Inflammatory macrophage treated with lipopolysaccharide for 1 hour (primary cell): ENCODE results near the gene TPR.

Source experiments
- DNase-seq, 2 donors: peaks; one replicate each; pipeline ENCODE4 v3.0.0-alpha.2; 2020 to 2022

The TPR gene

DNA sequence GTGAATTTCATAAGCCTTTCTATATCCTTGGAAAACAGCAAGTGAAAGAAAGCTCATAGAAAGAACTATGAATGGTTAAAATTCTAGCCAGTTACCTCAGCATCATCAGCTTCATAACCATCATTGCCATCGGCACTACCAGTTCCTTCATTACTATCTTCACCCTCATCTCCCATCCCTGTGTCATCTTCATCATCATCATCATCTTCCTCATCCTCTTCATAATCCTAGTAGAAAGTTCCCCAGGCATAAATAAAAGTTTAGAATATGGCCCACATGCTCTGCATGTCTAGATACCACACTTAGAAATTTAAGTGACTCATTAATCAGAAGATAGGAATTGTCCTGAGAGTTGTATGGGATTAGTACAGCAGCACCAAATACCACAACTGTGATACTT, 49.0 kb downstream of the TPR start:
- DNase-seq = no peak

DNA sequence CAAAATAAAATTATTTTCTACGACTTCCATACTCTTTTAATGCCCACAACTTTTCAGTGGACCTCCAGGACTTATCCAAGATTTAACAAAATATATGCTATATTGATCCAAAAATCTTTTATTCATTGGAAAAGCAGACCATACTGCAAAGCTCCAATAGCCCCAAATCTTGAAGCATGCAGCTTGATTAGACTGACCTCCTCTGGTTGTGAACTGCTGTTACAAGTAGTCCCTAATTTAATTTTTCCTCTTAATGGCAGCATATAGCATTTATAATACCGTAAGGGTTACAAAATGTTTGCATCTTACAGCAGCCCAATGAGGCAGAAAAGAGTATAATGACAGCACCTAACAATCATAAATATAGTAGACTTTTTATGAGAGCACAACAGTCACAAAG, 49.8 kb downstream of the TPR start:
- no peak for DNase-seq

DNA sequence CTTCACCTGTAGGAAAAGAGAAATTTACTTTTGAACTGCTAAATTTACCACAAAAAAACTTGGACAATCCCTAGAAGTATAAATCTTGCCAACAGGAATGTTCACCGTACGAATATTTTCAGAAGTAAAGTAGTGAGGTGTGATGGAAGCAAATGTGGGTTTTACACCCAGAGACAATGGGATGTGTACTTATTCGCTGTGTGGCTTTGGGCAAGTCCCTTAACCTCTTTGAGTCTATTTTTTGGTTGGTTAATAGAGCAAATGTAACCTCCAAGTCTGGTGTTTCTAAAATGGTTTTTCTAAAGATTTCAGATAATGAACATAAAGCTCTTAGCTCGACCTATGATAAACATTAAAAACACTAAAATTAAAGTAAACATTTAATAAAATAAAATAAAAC, 51.2 kb downstream of the TPR start:
- no peak for DNase-seq

DNA sequence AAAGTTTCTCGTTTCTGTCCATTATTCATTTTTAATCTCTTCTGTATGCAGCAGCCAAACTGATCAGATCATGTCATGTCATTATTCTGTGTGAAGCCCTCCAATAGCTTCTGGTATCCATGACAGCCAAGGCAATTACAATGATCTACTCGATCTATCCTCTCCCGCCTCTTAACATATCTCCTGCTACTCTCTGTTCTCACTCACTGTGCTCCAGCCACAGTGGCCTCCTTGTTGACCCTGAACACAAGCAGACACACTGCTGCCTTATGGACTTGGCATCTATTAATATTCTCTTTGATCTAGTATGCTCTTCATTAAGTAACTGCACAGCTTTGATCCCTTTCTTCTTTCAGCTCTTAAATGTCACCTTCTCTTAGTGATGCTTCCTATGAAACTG, 59.5 kb downstream of the TPR start:
- DNase-seq = no peak

DNA sequence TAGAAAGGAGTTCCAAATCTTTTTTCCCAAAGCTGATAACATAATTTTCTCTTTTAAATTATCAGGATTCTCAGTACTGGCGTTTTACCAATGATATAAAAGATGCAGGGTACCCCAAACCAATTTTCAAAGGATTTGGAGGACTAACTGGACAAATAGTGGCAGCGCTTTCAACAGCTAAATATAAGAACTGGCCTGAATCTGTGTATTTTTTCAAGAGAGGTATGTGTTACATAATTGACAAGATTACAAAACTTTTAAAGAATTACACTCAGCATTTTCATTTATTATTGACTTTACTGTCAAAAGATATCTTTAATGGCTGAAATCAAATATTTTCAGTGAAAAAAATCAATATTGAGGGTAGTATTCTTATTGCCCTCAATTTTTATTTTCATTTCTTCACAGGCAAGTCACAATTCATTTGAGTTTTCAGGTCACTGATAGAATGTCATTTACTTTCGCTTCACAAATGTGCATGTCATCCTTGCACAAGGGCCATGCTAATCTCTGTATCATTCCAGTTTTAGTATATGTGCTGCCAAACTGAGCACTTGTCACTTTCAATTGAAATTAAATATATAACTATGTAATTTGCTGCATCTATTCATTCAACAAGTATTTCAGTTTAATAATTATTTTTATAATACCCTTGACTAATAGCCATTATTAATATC, 63.5 kb downstream of the TPR start:
- DNase-seq = no peak

DNA sequence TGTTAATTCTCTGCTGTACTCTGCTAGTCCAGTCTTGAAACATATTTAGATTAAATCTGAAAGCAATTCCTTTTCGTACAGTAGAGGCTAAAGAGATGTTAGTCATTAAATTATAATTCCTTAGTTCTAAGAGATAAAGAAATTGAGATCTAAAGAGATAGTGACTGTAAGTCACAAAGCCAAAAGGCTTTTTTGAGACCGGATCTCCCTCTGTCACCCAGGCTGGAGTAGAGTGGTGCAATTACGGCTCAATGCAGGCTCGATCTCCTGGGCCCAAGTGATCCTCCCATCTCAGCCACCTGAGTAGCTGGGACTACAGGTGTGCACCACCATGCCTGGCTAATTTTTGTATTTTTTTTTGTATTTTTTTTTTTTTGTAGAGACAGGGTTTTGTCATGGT, 64.7 kb downstream of the TPR start:
- no peak for DNase-seq

DNA sequence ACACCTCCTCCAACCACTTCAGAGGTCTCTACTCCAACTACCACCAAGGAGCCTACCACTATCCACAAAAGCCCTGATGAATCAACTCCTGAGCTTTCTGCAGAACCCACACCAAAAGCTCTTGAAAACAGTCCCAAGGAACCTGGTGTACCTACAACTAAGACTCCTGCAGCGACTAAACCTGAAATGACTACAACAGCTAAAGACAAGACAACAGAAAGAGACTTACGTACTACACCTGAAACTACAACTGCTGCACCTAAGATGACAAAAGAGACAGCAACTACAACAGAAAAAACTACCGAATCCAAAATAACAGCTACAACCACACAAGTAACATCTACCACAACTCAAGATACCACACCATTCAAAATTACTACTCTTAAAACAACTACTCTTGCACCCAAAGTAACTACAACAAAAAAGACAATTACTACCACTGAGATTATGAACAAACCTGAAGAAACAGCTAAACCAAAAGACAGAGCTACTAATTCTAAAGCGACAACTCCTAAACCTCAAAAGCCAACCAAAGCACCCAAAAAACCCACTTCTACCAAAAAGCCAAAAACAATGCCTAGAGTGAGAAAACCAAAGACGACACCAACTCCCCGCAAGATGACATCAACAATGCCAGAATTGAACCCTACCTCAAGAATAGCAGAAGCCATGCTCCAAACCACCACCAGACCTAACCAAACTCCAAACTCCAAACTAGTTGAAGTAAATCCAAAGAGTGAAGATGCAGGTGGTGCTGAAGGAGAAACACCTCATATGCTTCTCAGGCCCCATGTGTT, 66.6 kb downstream of the TPR start:
- DNase-seq = no peak

DNA sequence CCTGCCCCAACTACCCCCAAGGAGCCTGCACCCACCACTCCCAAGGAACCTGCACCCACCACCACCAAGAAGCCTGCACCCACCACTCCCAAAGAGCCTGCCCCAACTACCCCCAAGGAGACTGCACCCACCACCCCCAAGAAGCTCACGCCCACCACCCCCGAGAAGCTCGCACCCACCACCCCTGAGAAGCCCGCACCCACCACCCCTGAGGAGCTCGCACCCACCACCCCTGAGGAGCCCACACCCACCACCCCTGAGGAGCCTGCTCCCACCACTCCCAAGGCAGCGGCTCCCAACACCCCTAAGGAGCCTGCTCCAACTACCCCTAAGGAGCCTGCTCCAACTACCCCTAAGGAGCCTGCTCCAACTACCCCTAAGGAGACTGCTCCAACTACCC, 67.6 kb downstream of the TPR start:
- DNase-seq = no peak

DNA sequence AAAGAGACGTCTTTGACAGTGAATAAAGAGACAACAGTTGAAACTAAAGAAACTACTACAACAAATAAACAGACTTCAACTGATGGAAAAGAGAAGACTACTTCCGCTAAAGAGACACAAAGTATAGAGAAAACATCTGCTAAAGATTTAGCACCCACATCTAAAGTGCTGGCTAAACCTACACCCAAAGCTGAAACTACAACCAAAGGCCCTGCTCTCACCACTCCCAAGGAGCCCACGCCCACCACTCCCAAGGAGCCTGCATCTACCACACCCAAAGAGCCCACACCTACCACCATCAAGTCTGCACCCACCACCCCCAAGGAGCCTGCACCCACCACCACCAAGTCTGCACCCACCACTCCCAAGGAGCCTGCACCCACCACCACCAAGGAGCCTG, 68.5 kb downstream of the TPR start:
- DNase-seq = no peak

DNA sequence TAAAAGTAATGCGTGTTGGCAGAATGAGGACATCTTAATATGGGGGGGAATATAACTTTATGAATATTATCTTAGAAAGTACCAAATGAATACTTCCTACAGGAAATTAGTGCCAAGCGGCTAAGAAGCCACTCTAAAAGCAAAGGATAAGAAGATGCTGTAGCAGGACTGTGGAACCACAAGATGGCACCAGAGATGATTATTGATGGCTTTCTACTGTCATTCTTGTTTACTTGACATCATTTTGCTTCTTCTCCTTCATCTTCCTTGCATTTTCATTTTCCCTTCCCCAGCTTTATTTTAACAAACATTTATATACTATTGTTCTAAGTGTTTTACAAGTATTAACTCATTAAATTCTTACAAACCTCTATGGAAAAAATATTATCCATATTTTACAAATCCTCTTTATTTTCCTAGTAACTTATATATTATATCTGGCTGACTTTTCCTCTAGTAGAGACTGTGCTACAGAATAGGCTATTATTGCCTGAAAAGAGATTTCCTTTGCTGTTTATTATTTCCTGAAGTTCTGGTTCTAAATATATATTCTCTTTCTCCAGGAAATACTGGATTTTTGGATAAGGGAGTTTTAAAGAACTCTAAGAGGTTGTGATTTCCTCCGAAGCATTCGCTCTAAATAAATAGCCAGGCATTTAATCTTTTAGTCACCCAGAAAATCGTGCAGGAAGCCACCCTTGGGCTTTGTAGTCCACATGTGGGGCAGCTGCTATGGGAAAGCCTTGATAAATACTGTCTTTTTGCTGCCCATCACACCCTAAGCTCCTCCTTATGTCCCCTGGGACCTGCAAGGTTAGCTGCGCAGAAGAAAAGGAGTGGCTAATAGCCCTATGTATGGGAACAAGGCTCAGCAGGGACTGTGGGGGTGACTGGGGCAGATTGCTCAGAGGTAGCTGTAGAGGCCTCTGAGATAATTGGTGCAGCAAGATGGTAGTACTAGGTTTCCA, 69.8 kb downstream of the TPR start:
- DNase-seq = peak; percentile 8 to 14

DNA sequence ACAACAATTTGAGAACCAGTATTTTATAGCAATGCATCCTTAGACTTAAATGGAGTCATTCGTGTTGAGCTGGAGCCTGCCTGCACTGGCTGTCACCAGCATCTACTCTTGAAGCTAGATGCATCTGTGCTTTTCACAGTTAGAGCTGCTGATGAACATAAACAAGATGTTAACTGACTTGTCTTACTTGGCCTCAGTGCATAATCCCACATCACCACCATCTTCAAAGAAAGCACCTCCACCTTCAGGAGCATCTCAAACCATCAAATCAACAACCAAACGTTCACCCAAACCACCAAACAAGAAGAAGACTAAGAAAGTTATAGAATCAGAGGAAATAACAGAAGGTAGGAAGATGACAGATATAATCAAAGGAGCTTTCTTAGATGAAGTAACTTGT, 71.1 kb downstream of the TPR start:
- DNase-seq = no peak

DNA sequence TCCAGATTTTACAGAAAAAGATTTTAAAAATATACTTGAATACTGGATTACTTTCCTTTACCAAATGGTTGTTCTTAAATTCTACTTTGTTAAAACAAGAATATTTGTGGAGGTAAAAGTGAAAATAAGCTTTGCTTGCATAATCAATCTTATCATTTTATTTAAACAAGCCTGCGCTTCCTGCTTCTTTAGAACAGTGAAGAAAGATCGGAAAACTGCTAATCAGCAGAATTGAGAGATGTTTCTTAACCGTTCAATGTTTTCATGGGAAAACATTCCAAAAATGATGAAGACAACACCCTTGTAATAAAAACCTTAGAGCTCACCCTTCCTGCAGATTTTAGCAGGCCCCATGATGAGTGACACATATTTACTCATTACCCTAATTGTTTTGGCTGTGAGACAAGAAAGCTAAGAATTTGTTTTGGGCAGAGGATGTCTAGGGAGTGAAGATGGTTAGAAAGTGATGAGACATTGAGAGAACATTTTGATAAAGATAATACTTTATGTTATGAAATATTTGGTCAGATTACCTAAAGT, 72.6 kb downstream of the TPR start:
- no peak for DNase-seq

DNA sequence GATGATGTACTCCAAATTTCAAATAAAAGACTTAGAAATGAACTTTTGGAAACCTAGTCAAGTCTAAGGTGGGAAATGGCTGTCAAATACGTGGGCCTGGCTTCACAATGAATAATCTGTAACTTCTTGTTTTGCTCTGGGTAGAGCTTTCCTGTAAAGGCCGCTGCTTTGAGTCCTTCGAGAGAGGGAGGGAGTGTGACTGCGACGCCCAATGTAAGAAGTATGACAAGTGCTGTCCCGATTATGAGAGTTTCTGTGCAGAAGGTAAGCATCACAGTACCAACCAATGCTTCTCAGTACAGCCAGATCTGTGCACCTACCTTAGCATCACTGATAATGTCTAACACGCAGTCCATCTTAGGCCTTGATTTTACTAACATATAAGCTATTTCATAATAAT, 73.6 kb downstream of the TPR start:
- no peak for DNase-seq

DNA sequence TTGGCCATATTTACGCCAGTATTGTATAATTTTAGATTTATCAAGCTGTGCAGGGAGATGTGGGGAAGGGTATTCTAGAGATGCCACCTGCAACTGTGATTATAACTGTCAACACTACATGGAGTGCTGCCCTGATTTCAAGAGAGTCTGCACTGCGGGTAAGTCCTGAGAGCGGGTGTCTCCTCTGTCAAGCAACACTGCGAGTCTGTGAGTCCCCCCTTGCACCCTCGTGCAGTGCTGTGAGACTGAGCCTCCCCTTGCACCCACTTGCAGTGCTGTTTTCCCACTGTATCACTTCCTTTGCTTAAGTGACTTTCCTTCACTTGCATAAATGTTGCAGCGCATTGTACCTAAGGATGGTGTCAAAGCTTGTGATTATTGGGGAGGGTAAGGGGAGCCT, 75.0 kb downstream of the TPR start:
- no peak for DNase-seq

DNA sequence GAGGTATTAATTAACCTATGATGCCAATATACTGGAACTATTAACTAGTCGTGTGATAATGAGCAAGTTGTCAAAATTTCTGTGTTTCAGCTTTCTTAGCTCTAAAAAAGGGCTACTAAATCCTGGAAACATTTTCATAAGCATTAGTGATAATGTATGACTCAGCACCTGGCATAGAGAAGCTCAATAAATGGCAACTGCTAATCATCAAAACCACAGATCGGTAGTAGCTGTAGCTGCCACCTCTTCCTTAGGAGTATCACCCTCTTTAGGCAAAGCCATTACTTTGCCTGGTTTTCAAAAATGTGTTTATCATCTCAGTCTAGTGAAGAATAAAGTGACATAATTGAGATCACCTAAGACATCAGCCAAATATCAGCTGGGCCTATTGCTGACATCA, 75.5 kb downstream of the TPR start:
- no peak for DNase-seq

DNA sequence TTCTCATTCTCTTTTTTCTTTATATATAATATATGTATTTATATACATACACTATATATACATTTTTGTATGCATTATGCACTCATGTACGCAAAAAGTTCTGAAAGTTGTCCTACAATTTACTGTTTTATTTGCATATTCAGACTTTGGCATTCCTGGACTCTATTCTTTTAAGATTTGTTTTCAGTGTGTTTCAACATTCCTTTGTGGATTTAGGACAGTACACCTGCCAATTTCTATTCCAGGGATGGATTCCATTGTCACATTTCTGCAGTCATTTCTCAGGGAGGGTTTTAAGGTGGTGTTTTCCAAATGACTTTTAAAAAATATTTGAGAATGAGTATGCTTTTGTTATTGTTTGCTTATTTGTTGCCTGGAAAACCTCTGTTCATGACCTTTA, 76.2 kb downstream of the TPR start:
- no peak for DNase-seq

DNA sequence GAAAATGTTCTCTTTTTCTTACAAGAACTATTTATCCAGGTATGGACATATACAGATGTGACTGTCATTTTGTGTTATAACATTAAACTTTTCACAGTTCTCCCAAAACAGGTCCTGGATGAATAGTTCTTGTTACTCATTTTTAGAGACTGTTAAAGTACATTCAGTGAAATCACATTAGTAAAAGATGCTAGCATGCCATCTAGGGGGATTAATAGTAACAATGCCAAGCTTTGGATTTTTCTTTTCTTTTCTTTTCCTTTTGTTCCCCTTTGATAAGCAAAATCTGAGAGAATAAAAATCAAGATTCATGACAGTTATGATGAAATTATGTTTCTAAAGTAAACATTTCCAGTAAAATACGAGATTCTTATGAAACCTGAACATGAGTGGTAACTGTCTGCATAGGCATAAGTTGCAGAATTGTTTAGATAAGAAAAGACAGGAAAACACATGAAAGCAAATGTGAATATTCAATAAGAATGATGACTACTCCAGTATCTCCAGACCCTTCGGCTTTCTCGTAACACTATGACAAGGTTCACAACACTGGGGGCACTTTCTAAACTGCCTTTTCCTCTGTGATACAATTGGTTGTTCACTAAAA, 77.5 kb downstream of the TPR start:
- DNase-seq = no peak

DNA sequence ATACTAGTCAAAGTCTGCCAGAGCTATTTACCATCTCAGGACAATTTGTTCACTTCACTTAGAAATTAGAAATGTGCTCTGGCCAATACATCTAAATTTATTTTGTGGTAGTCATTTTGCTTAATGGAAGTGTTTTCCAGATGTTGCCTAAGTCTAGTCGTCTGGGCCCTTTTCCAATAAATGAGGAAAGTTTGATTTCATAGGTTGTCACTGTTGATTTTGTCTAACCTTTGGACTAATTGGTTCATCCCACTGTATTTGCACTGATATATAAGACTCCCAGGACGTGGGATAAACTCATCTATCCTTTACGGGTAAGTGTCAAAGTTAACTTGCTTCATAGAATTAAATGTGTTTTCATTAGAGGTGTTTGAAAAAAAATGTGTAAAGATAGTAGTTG, 79.1 kb downstream of the TPR start, which contains the start of gene PRG4:
Gene PRG4, plus strand, starts transcription at position 300 of the 400 bp plus-strand sequence.
- no peak for DNase-seq

DNA sequence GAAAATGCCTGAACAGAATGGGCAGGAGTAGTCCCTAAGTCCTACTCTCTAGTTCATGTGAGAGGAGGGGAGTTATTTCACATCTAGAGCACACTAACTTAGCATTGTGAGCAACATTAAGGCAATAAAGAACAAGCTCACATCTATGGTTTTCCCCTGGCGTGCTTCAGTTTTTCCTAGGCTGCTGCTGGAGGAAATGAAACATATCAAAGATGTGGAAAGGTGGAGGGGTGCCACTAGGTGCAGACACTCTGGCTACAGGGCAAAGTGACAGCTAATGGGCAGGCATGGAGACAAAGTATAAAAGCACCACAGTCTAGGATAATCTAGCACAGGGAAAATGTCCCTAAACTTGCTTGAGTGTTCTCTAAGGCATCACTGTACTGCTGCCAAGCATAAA, 82.2 kb downstream of the TPR start:
- DNase-seq = no peak

DNA sequence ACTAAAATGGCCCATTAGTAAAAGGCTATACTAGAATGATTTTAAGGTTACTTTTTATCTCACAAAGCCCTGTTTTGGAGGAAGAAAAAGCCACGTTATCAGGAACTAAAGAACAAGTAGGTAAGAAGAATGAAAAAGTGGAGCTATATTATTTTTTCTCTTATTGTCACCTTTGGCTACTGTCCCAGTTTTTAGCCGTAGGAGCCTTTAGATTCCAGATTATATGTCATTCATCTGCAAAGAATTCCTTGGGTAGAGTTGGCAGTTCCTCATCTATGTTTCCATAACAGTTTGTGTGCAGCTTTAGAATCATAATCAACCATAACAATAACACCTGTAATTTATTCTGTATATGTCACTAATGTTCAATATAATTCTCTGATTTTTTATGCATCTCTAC, 83.8 kb downstream of the TPR start:
- no peak for DNase-seq

DNA sequence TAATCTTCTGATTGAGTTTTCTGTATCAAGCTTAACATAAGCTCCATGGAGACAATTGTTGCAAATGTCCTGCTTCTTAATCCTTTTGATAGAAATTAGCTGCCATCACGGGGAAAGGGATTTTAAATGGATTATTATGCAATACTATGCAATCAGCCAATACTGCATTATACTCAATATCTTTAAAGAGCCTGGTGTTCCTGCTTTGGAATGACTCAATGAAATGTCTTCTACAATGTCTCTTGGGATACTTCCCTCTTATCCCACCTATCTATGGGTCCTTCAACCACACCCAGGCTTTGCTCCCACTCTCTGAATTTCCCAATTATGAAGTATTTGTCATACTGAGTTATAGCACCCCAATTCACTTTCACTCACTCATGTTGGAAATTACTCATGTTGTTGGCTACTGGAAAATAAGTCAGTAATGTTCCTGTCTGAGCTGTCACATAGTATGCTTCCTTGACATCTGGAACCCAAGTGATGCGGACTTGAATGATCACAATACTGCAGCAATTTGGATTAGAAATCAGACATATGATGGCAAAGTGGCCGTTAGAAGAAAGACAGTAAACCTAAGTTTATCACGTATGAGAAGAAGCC, 85.0 kb downstream of the TPR start:
- DNase-seq = peak in 1 of 2 donors; percentile 15

DNA sequence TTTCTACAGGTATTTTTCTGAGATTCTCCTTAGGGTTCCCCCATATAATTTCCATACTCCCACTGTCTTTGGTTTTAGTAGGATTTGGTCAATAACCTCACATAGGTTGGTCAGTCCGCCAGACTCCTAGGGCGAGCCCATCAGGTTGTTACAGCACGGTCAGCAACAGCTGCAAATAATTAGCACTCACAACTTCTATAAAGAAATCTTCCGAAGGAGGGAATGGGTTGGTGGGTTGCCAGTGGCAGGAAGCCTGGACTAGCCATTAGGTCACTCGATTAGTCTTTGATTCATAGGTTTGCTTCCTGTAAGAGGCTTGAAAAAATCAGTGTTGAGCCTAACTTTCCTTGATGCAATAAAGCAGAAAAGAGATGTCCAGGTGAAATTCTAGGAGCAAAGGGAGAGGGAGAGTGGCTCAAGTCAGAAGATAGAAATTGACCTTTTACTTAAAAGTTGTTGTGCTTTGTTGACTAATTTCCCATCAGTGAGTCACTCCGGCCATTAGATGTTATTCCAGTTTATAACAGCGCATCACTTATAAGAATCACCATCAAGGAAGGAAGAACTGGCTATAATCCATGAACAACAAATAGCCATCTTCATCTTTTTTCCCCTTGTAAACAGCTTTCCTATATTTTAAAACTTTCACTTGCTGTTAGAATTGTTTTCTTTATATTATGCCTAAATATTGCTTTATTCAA, 88.3 kb downstream of the TPR start:
- DNase-seq = no peak
